GM12878 (cell line): Measurements from ENCODE around the gene RPL7A. TPM values are rescaled to one million over a fixed set of nuclear protein-coding genes. Genes with fewer than 3 reads are reported as not detected.

Experiments used
- ATAC-seq: fragments of 200-7000 bp; cut with Tn5 transposase; 3 replicates; pipeline ENCODE4 v1.9.1; 2020; ENCODE audit warnings: mild to moderate bottlenecking, moderate library complexity
- BruUV-seq: library from RNA; stranded (reverse); fragments of 400-500 nt; replicated peaks from 2 replicates; lab custom pipeline; 2021; lab: Mats Ljungman, UMichigan
- CTCF ChIA-PET: fragments of 300-600 bp; sonication (Branson Sonifier 250); formaldehyde crosslinking; extraction: SDS; loops from one replicate; lab custom pipeline; 2021; ENCODE audit warnings: inconsistent platforms; lab: Yijun Ruan, JAX
- POLR2A ChIA-PET: fragments of 350-600 bp; formaldehyde crosslinking; extraction: SDS; loops from one replicate; lab custom pipeline; 2021; ENCODE audit warnings: inconsistent platforms; lab: Charles Lee
- RAD21 ChIA-PET: fragments of 300-600 bp; sonication (Branson Sonifier 250); formaldehyde crosslinking; loops from one replicate; lab custom pipeline; 2023; ENCODE audit warnings: antibody characterized with exemption; ENCODE audit not compliant: unreplicated experiment; lab: Charles Lee
- SMC1A ChIA-PET: fragments of 300-600 bp; sonication (Branson Sonifier 250); formaldehyde crosslinking; loops from one replicate; lab custom pipeline; 2023; ENCODE audit not compliant: unreplicated experiment, uncharacterized antibody; lab: Charles Lee
- DNase-seq: peaks from one replicate; pipeline ENCODE4 v3.0.0-alpha.2; 2011; ENCODE audit warnings: low read depth, low spot score
- FAIRE-seq: peaks from 3 replicates; lab custom pipeline; 2011; peaks lifted over from hg19 to GRCh38; lab: Jason Lieb, UNC
- H2AFZ ChIP-seq: 2 replicates; pipeline ENCODE4 v1.6.0; 2011; ENCODE audit warnings: low read depth, low read length, control low read depth; ENCODE audit not compliant: control insufficient read depth
- H3K27ac ChIP-seq: 2 replicates; pipeline ENCODE4 v1.5.1; 2011; ENCODE audit warnings: control low read depth; ENCODE audit not compliant: control insufficient read depth, insufficient read depth
- H3K27me3 ChIP-seq, 2 experiments: replicated peaks in 1 of 2; 2 replicates each; pipeline versions ENCODE4 v1.6.0 to v1.6.1; 2011; ENCODE audit warnings: low read length in 1 of 2; ENCODE audit not compliant: control insufficient read depth in 2 of 2, insufficient read depth in 2 of 2
- H3K36me3 ChIP-seq, 2 experiments: 2 replicates each; pipeline ENCODE4 v1.5.1; 2011; ENCODE audit warnings: low read length in 1 of 2; ENCODE audit not compliant: control insufficient read depth in 2 of 2, insufficient read depth in 2 of 2
- H3K4me1 ChIP-seq: 2 replicates; pipeline ENCODE4 v1.6.1; 2011; ENCODE audit warnings: mild to moderate bottlenecking, low read length, moderate library complexity, mixed read lengths; ENCODE audit not compliant: control insufficient read depth, insufficient read depth
- H3K4me2 ChIP-seq: 2 replicates; pipeline ENCODE4 v1.6.0; 2011; ENCODE audit warnings: control low read depth; ENCODE audit not compliant: control insufficient read depth, insufficient read depth
- H3K4me3 ChIP-seq: fragments of 200-600 bp; sonication (generic); 2 replicates; pipeline ENCODE4 v1.5.1; 2016
- H3K79me2 ChIP-seq: 2 replicates; pipeline ENCODE4 v1.6.0; 2011; ENCODE audit warnings: low read length; ENCODE audit not compliant: control insufficient read depth, insufficient read depth
- H3K9ac ChIP-seq: 2 replicates; pipeline ENCODE4 v1.8.0; 2011; ENCODE audit warnings: low read length, control low read depth, mixed read lengths; ENCODE audit not compliant: control insufficient read depth, insufficient read depth
- H3K9me3 ChIP-seq: replicated peaks from 3 replicates; pipeline ENCODE4 v1.5.1; 2011; ENCODE audit warnings: mild to moderate bottlenecking, low read length; ENCODE audit not compliant: control insufficient read depth, insufficient read depth
- H4K20me1 ChIP-seq: 2 replicates; pipeline ENCODE4 v1.6.0; 2011; ENCODE audit not compliant: control insufficient read depth, insufficient read depth
- CHD4 ChIP-seq: fragments of 200-600 bp; sonication (generic); IDR thresholded peaks from 2 replicates; pipeline ENCODE4 v1.6.1; 2016; ENCODE audit warnings: mild to moderate bottlenecking
- NFXL1 ChIP-seq: fragments of 450-650 bp; IDR thresholded peaks from 2 replicates; pipeline ENCODE4 v1.6.1; 2017; ENCODE audit warnings: antibody characterized with exemption, mild to moderate bottlenecking, borderline replicate concordance
- PAX5 ChIP-seq: IDR thresholded peaks from 2 replicates; pipeline ENCODE4 v1.6.1; 2011; ENCODE audit warnings: low read depth, low read length, borderline replicate concordance
- PBX3 ChIP-seq: IDR thresholded peaks from 2 replicates; pipeline ENCODE4 v1.6.1; 2011; ENCODE audit warnings: mild to moderate bottlenecking, low read depth, low read length, moderate library complexity; ENCODE audit not compliant: insufficient replicate concordance
- POU2F2 ChIP-seq: IDR thresholded peaks from 3 replicates; pipeline ENCODE4 v1.6.1; 2011; ENCODE audit warnings: low read depth, mild to moderate bottlenecking, low read length, borderline replicate concordance
- RCOR1 ChIP-seq: conservative IDR thresholded peaks from 2 replicates; pipeline ENCODE4 v1.6.1; 2012; ENCODE audit warnings: low read depth, low read length, improper control_type of control experiment
- RELB ChIP-seq: fragments of 450-650 bp; IDR thresholded peaks from 2 replicates; pipeline ENCODE4 v1.6.1; 2017; ENCODE audit warnings: low read depth, mild to moderate bottlenecking, moderate library complexity
- ZNF274 ChIP-seq: IDR thresholded peaks from one replicate; pipeline ENCODE4 v1.8.0; 2011; ENCODE audit not compliant: insufficient read length, insufficient read depth
- WGBS: methylation state at CpG from one replicate; pipeline ENCODE4 v1.1.6; 2016; ENCODE audit warnings: low lambda C conversion rate; ENCODE audit not compliant: insufficient replicate concordance, insufficient coverage; ENCODE audit errors: missing lambda C conversion rate; 5-methylcytosine and 5-hydroxymethylcytosine counted together
- in situ Hi-C: fragments of 300-500 bp; cut with MboI; formaldehyde crosslinking; loops from 9 replicates; pipeline ENCODE4 v1.14.3; 2018; ENCODE audit warnings: mixed read lengths
- intact Hi-C: fragments of 100-400 bp; cut with micrococcal nuclease; formaldehyde crosslinking; loops from one replicate; pipeline ENCODE4 v1.14.2; 2022; ENCODE audit not compliant: unreplicated experiment
- polyA plus RNA-seq, 11 experiments: library from polyadenylated mRNA; depleted of rRNA in 4 of 11; unstranded in 6 of 11; stranded (reverse) in 5 of 11; fragments of >200 nt; fragmentation: Nextera tagmentation in 4 of 11; fragmentation: Illumina TruSeq in 1 of 11; extraction: Ambion mirVana in 4 of 11; extraction: Trizol in 1 of 11; gene quantifications; 1 replicate in 1 of 11; 2 replicates in 10 of 11; pipeline versions ENCODE4 v1.2.1 to v1.2.3, GENCODE V29; 2011 to 2016; ENCODE audit warnings: inconsistent platforms in 2 of 11, missing spikeins in 2 of 11, low read depth in 1 of 11
- total RNA-seq, 4 experiments: library from RNA; depleted of rRNA in 3 of 4; stranded (reverse); fragments of >200 nt in 3 of 4; fragmentation: Illumina TruSeq in 1 of 4; extraction: Trizol in 1 of 4; gene quantifications; 2 replicates each; pipeline versions ENCODE4 v1.2.1 to v1.2.3, GENCODE V29; 2013 to 2021

RPL7A gene
- total and polyA plus RNA-seq, 10 of the 15 experiments (the other 5 are each of a cell fraction or from before 2014, with no cell fraction given), result 917 to 5,193 (median 3,326) TPM

DNA sequence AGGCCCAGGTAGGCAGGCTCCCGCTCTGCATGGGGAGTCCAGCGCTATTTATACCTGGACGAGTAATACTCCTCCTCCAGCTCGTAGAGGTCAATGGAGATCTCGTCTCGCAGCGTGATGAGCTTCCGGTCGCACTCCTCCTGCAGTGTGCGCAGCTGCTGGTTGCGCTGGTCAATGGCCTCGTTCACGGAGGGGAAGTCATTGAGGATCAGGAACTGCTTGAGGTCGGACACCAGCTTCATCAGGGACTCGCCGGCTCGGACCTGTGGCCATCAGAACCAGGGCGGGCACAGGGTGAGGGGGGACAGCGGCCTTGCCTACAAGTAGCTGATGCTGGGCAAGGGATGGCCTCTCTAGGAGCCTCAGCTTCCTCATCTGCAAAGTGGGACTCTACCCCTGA lies 3.9 kb upstream of the RPL7A start:
- H3K27me3 ChIP-seq, result no peaks in the 10 kb centered on the region
- TF ChIP-seq PBX3, result no peak
- no peak for TF ChIP-seq ZNF274
- TF ChIP-seq RCOR1, result no peak
- no peak for TF ChIP-seq PAX5
- TF ChIP-seq RELB, result no peak
- TF ChIP-seq CHD4, result no peak
- TF ChIP-seq POU2F2, result no peak
- no peak for TF ChIP-seq NFXL1
- DNase-seq, result no peak
- POLR2A ChIA-PET, result no interaction called here
- H3K9me3 ChIP-seq, result no peaks in the 10 kb centered on the region
- no peak overlapping the region for H3K4me2 ChIP-seq
- H3K4me1 ChIP-seq, result peaks cover 21% of the 10 kb centered on the region
- H4K20me1 ChIP-seq, result no peaks in the 10 kb centered on the region
- SMC1A ChIA-PET, result no interaction called here
- in situ Hi-C loops, result no loop called here
- H3K36me3 ChIP-seq, result peaks cover 14 to 23% of the 10 kb centered on the region in 2 experiments
- no peak overlapping the region for H3K9ac ChIP-seq
- WGBS, result 97% methylated on average over 19 of the region's 19 CpGs
- CTCF ChIA-PET, result interaction anchor here (0.5 to 0.9 kb wide), 3 partner anchors 11 to 314 kb away, joined by 3 read pairs; no protein-coding TSS in a partner anchor
- no peak overlapping the region for H3K4me3 ChIP-seq
- RAD21 ChIA-PET, result no interaction called here
- intact Hi-C loops, result no loop called here
- no peak overlapping the region for H2AFZ ChIP-seq
- peaks cover 30% of the 10 kb centered on the region for H3K79me2 ChIP-seq
- no peak for ATAC-seq
- no peak overlapping the region for H3K27ac ChIP-seq
- no TSS peak for BruUV-seq
- no peak for FAIRE-seq
